GM12878 (cell line): Measurements from ENCODE around the gene KARS1. TPM values are rescaled to one million over a fixed set of nuclear protein-coding genes. Genes with fewer than 3 reads are reported as not detected.

ENCODE experiments used
- ATF7 ChIP-seq: fragments of 450-650 bp; IDR thresholded peaks from 2 replicates; pipeline ENCODE4 v1.6.1; 2016; ENCODE audit warnings: low read depth, mild to moderate bottlenecking
- CREB1 ChIP-seq: IDR thresholded peaks from 2 replicates; pipeline ENCODE4 v1.6.1; 2012; ENCODE audit warnings: low read depth, mild to moderate bottlenecking, inconsistent platforms
- FOS ChIP-seq: IDR thresholded peaks from 3 replicates; pipeline ENCODE4 v1.6.1; 2011; ENCODE audit warnings: borderline replicate concordance; ENCODE audit not compliant: insufficient read length; ENCODE audit errors: extremely low read depth
- GATAD2B ChIP-seq: fragments of 450-650 bp; conservative IDR thresholded peaks from 2 replicates; pipeline ENCODE4 v1.6.1; 2017; ENCODE audit warnings: low read depth, mild to moderate bottlenecking, moderate library complexity
- LARP7 ChIP-seq: fragments of 450-650 bp; IDR thresholded peaks from 2 replicates; pipeline ENCODE4 v1.6.1; 2017; ENCODE audit warnings: mild to moderate bottlenecking
- PML ChIP-seq: IDR thresholded peaks from 2 replicates; pipeline ENCODE4 v1.6.1; 2012; ENCODE audit warnings: low read length, inconsistent platforms
- SMC3 ChIP-seq: IDR thresholded peaks from 2 replicates; pipeline ENCODE4 v1.6.1; 2011; ENCODE audit warnings: low read length, improper control_type of control experiment, borderline replicate concordance
- TBL1XR1 ChIP-seq: IDR thresholded peaks from 2 replicates; pipeline ENCODE4 v1.6.1; 2012; ENCODE audit warnings: low read depth, low read length, improper control_type of control experiment
- ZBED1 ChIP-seq: IDR thresholded peaks from 2 replicates; pipeline ENCODE4 v1.6.1; 2016; ENCODE audit warnings: borderline replicate concordance
- polyA plus RNA-seq, 11 experiments: library from polyadenylated mRNA; depleted of rRNA in 4 of 11; unstranded in 6 of 11; stranded (reverse) in 5 of 11; fragments of >200 nt; fragmentation: Nextera tagmentation in 4 of 11; fragmentation: Illumina TruSeq in 1 of 11; extraction: Ambion mirVana in 4 of 11; extraction: Trizol in 1 of 11; gene quantifications; 1 replicate in 1 of 11; 2 replicates in 10 of 11; pipeline versions ENCODE4 v1.2.1 to v1.2.3, GENCODE V29; 2011 to 2016; ENCODE audit warnings: inconsistent platforms in 2 of 11, missing spikeins in 2 of 11, low read depth in 1 of 11
- total RNA-seq, 4 experiments: library from RNA; depleted of rRNA in 3 of 4; stranded (reverse); fragments of >200 nt in 3 of 4; fragmentation: Illumina TruSeq in 1 of 4; extraction: Trizol in 1 of 4; gene quantifications; 2 replicates each; pipeline versions ENCODE4 v1.2.1 to v1.2.3, GENCODE V29; 2013 to 2021
- TF ChIP-seq, protein P1 (sequence below): fragments of 450-650 bp; IDR thresholded peaks from 2 replicates; pipeline ENCODE4 v1.6.1; 2018; ENCODE audit warnings: mild to moderate bottlenecking, low read depth, moderate library complexity; ENCODE audit not compliant: partially characterized antibody
- TF ChIP-seq, protein P2 (sequence below): IDR thresholded peaks from 2 replicates; pipeline ENCODE4 v1.6.1; 2011; ENCODE audit warnings: mild to moderate bottlenecking, low read depth, low read length, moderate library complexity; ENCODE audit not compliant: insufficient replicate concordance
- TF ChIP-seq, protein P3 (sequence below): fragments of 450-650 bp; formaldehyde crosslinking; IDR thresholded peaks from 2 replicates; pipeline ENCODE4 v1.4.0; 2022; ENCODE audit warnings: mild to moderate bottlenecking, moderate library complexity
- TF ChIP-seq, protein P4 (sequence below): fragments of 450-650 bp; IDR thresholded peaks from 2 replicates; pipeline ENCODE4 v1.6.1; 2016; ENCODE audit warnings: mild to moderate bottlenecking
- TF ChIP-seq, protein P5 (sequence below), 3 experiments: IDR thresholded peaks in 2 of 3; conservative IDR thresholded peaks in 1 of 3; 2 replicates each; pipeline ENCODE4 v1.5.1; 2011; ENCODE audit warnings: low read depth in 3 of 3, low read length in 3 of 3, mild to moderate bottlenecking in 3 of 3, control low read depth in 2 of 3, moderate library complexity in 2 of 3, inconsistent platforms in 1 of 3, mixed read lengths in 1 of 3; ENCODE audit not compliant: control insufficient read depth in 2 of 3, insufficient read depth in 1 of 3; ENCODE audit errors: extremely low read depth in 1 of 3
- TF ChIP-seq, protein P6 (sequence below): fragments of 450-650 bp; conservative IDR thresholded peaks from 2 replicates; pipeline ENCODE4 v1.6.1; 2017; ENCODE audit warnings: mild to moderate bottlenecking, moderate library complexity

KARS1 gene
- total and polyA plus RNA-seq, 10 of the 15 experiments (the other 5 are each of a cell fraction or from before 2014, with no cell fraction given): 187 to 312 (median 211) TPM

DNA sequence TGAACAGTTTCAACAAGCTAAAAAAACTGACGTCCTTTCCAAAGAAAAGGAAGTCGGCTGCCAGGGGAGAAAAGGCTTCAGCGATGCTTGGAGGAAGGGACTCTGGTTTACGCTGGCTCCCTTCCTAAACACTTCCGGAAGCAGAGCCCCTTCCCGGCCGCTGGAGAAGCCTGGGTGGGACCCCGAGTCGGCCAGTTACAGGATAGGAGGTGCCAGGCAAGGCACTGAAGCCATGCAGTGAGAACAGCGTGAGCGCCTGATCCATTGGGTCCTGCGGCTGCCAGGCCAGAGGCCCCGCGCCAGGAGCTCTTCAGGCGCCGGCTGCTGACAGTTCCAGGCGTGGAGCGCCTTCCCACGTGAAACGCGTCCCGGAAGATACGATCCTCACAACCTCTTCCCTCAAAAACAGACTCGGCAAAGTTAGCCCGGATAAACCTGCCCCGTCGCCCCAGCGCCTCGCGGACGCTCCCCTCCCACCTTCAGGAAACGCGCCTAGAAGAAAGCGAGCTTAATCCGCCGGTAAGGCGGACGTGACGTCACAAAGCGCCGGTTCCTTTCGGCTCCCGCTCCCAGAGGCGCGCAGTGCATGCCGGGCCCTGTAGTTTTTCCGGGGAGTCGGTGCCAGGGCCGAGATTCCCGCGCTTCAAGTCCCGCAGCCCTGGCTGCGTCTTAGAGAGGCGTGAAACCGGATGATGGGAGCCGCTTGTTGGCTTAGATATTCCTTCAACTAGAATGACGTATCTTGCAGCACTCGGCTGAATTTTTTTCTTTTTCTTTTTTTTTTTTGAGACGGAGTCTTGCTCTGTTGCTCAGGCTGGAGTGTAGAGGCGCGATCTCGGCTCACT is 24.5 kb downstream of the KARS1 start, which contains the start of gene ADAT1 (continued):
- TF ChIP-seq, protein P1, sequence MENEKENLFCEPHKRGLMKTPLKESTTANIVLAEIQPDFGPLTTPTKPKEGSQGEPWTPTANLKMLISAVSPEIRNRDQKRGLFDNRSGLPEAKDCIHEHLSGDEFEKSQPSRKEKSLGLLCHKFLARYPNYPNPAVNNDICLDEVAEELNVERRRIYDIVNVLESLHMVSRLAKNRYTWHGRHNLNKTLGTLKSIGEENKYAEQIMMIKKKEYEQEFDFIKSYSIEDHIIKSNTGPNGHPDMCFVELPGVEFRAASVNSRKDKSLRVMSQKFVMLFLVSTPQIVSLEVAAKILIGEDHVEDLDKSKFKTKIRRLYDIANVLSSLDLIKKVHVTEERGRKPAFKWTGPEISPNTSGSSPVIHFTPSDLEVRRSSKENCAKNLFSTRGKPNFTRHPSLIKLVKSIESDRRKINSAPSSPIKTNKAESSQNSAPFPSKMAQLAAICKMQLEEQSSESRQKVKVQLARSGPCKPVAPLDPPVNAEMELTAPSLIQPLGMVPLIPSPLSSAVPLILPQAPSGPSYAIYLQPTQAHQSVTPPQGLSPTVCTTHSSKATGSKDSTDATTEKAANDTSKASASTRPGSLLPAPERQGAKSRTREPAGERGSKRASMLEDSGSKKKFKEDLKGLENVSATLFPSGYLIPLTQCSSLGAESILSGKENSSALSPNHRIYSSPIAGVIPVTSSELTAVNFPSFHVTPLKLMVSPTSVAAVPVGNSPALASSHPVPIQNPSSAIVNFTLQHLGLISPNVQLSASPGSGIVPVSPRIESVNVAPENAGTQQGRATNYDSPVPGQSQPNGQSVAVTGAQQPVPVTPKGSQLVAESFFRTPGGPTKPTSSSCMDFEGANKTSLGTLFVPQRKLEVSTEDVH: peak; percentile 87
- TF ChIP-seq PML: peak; percentile 89
- peak; percentile 93 for TF ChIP-seq ATF7
- TF ChIP-seq, protein P2, sequence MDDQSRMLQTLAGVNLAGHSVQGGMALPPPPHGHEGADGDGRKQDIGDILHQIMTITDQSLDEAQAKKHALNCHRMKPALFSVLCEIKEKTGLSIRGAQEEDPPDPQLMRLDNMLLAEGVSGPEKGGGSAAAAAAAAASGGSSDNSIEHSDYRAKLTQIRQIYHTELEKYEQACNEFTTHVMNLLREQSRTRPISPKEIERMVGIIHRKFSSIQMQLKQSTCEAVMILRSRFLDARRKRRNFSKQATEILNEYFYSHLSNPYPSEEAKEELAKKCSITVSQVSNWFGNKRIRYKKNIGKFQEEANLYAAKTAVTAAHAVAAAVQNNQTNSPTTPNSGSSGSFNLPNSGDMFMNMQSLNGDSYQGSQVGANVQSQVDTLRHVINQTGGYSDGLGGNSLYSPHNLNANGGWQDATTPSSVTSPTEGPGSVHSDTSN: no peak
- no peak for TF ChIP-seq LARP7
- no peak for TF ChIP-seq FOS
- TF ChIP-seq, protein P3, sequence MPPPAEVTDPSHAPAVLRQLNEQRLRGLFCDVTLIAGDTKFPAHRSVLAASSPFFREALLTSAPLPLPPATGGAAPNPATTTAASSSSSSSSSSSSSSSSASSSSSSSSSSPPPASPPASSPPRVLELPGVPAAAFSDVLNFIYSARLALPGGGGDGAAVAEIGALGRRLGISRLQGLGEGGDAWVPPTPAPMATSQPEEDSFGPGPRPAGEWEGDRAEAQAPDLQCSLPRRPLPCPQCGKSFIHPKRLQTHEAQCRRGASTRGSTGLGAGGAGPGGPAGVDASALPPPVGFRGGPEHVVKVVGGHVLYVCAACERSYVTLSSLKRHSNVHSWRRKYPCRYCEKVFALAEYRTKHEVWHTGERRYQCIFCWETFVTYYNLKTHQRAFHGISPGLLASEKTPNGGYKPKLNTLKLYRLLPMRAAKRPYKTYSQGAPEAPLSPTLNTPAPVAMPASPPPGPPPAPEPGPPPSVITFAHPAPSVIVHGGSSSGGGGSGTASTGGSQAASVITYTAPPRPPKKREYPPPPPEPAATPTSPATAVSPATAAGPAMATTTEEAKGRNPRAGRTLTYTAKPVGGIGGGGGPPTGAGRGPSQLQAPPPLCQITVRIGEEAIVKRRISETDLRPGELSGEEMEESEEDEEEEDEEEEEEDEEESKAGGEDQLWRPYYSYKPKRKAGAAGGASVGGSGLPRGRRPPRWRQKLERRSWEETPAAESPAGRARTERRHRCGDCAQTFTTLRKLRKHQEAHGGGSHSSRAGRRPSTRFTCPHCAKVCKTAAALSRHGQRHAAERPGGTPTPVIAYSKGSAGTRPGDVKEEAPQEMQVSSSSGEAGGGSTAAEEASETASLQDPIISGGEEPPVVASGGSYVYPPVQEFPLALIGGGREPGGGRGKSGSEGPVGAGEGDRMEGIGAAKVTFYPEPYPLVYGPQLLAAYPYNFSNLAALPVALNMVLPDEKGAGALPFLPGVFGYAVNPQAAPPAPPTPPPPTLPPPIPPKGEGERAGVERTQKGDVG (CRISPR knock-in tag): no peak
- TF ChIP-seq, protein P4, sequence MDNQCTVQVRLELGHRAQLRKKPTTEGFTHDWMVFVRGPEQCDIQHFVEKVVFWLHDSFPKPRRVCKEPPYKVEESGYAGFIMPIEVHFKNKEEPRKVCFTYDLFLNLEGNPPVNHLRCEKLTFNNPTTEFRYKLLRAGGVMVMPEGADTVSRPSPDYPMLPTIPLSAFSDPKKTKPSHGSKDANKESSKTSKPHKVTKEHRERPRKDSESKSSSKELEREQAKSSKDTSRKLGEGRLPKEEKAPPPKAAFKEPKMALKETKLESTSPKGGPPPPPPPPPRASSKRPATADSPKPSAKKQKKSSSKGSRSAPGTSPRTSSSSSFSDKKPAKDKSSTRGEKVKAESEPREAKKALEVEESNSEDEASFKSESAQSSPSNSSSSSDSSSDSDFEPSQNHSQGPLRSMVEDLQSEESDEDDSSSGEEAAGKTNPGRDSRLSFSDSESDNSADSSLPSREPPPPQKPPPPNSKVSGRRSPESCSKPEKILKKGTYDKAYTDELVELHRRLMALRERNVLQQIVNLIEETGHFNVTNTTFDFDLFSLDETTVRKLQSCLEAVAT: peak; percentile 59; the same call in 1 of the 2 replicates
- peak; percentile 96 for TF ChIP-seq CREB1
- TF ChIP-seq TBL1XR1: peak; percentile 57; the same call in 1 of the 2 replicates
- TF ChIP-seq, protein P5, sequence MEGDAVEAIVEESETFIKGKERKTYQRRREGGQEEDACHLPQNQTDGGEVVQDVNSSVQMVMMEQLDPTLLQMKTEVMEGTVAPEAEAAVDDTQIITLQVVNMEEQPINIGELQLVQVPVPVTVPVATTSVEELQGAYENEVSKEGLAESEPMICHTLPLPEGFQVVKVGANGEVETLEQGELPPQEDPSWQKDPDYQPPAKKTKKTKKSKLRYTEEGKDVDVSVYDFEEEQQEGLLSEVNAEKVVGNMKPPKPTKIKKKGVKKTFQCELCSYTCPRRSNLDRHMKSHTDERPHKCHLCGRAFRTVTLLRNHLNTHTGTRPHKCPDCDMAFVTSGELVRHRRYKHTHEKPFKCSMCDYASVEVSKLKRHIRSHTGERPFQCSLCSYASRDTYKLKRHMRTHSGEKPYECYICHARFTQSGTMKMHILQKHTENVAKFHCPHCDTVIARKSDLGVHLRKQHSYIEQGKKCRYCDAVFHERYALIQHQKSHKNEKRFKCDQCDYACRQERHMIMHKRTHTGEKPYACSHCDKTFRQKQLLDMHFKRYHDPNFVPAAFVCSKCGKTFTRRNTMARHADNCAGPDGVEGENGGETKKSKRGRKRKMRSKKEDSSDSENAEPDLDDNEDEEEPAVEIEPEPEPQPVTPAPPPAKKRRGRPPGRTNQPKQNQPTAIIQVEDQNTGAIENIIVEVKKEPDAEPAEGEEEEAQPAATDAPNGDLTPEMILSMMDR (IDR thresholded peaks at IDR 0.05 in 2 of 3, conservative IDR thresholded peaks at IDR 0.05 in 1 of 3; ENCODE audit: control insufficient read depth in 2 of 3, extremely low read depth in 1 of 3, insufficient read depth in 1 of 3, low read depth in 3 of 3, low read length in 3 of 3): no peak
- TF ChIP-seq SMC3: no peak
- TF ChIP-seq ZBED1: peak; percentile 85; the same call in 1 of the 2 replicates
- TF ChIP-seq GATAD2B: peak; percentile 33; the same call in 1 of the 2 replicates
- TF ChIP-seq, protein P6, sequence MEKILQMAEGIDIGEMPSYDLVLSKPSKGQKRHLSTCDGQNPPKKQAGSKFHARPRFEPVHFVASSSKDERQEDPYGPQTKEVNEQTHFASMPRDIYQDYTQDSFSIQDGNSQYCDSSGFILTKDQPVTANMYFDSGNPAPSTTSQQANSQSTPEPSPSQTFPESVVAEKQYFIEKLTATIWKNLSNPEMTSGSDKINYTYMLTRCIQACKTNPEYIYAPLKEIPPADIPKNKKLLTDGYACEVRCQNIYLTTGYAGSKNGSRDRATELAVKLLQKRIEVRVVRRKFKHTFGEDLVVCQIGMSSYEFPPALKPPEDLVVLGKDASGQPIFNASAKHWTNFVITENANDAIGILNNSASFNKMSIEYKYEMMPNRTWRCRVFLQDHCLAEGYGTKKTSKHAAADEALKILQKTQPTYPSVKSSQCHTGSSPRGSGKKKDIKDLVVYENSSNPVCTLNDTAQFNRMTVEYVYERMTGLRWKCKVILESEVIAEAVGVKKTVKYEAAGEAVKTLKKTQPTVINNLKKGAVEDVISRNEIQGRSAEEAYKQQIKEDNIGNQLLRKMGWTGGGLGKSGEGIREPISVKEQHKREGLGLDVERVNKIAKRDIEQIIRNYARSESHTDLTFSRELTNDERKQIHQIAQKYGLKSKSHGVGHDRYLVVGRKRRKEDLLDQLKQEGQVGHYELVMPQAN: peak; percentile 96
